ENCODE measurements around the gene DAAM1.

DAAM1 gene

DNA sequence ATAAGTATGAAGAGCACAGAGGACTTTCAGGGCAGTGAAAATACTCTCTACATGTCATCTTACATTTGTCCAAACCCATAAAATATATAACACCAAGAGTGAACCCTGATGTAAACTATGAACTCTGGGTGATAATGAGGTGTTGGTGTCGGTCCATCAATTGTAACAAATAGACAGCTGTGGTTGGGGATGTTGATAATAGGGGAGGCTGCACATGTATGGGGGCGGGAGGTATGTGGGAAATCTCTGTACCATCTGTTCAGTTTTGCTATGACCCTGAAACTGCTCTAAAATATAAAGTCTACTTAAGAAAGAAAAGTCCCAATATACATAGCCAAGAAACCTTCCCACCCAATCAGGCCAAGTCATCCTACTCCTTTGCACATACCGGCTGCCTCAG lies 188.2 kb downstream of the DAAM1 start:
- DNase-seq: peak; percentile 10

DNA sequence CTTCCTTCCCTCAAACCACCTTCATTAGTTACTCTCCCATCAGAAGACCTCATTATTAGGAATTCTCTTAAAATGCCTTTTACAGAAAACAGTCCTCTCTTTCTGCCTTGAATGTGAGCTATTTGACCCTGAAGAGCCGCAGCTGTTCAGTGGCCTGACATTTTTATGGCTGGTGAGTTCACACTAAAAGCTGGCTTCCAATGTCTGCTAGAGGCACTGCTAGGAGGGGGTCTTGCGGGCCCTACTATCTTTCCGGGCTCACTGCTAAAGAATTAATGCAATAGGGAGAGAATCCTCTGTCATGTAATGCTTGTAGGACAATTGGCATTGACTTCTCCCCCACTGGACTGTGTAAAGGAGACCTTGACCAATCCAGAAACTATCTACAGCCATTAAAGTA lies 189.0 kb downstream of the DAAM1 start:
- DNase-seq: no peak

DNA sequence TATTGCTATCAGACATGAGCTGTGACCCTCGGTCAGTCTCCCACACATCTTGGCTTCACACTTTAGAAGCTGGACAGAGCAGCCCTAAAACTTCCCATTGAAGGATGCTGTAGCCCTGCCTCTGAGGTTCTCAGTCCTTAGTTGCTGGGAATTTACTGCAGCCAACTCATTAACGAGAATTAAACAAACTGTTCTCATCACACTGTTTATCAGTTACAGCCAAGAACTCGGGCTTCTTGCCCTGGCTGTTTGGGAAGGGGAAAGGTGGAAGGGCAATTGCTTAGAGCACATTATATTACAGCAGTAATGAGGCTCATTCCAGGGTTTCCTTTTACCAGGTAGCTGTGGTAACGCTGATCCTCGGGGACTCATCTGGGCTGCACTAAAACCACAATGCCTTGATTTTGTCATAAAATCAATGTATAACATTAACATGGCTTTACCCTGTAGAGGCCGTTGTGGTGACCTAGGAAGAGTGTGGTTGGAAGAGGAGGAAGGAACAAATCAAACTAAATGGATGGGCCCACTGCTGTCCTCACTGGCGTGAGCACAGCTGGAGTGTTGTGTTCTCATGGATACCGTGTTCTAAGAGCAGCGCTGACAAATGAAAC lies 189.6 kb downstream of the DAAM1 start:
- DNase-seq: no peak

DNA sequence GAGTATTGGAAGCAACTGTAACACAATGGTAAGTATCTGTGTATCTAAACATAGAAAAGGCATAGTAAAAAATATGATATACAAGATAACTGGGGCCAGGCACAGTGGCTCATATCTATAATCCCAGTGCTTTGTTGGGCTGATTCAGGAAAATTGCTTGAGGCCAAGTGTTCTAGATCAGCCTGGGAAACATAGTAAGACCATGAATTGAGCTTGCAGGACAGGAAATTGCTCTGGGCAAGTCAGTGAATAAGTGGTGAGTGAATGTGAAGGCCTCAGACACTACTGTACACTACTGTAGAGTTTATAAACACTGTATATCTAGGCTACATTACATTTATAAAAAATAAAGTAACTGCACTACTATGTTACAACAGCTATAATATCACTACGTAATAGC lies 201.5 kb downstream of the DAAM1 start:
- no peak for DNase-seq

DNA sequence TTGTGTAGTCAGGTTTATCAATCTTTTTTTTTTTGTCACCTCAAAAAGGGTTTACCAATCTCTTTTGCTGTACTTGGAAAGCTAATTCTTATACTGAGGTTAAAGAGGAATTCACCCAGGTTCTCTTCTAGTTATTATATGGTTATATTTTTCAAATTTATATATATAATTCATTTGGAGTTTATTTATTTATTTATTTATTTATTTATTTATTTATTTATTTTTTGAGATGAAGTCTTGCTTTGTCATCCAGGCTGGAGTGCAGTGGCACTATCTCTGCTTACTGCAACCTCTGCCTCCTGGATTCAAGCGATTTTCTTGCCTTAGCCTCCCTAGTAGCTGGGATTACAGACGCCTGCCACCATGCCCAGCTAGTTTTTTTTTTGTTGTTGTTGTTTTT lies 202.9 kb downstream of the DAAM1 start:
- DNase-seq: no peak

DNA sequence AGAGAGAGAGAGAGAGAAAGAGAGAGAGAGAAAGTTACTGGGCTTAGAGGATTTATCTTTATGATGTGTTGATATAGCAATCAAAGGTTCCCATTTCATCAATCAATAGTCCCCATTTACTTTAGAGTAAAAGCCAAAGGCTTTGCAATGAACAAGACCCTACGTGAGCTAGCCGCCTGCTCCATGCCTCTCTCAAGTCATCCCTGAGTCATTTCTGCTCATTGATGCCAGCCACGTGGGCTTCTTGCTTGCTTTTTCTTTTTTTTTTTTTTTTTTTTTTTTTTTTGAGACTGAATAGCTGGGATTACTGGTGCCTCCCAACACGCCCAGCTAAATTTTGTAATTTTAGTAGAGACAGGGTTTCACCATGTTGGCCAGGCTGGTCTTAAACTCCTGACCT lies 205.8 kb downstream of the DAAM1 start:
- no peak for DNase-seq

DNA sequence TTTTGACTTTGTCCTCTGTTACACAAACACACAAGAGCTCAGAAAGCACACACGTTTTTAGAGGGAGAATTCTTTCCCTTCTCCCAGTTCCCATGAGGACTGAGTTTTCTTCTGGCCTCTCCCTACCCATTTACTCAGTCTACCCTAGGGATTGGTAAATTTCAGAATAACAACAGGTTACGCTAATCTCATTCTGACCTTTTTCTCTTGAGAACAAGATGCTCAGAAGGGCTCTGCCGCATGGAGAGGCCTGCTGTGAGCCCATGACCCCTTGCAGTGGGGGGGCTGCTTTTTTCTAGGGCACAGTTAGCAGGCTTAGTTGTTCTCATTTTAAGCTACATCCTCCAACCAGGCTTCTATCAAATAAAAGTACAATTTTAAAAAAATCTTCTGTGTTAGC lies 207.2 kb downstream of the DAAM1 start:
- no peak for DNase-seq

DNA sequence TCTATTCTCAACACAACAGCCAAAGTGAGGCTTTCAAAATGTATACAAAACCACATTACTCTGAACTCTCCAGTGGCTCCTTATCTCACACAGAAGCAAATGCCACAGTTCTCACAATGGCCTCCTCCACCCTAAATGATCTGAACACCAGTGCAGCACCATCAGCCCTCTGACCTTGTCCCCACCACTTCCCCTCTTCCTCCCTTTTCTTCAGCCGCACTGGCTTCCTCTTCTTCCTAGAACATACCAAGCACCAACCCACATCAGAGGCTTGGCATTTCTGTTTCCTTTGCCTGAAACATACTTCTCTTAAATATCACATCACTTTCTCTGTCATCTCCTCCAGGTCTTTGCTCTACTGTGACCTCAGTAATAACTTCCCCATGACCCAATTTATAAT lies 210.4 kb downstream of the DAAM1 start:
- no peak for DNase-seq

DNA sequence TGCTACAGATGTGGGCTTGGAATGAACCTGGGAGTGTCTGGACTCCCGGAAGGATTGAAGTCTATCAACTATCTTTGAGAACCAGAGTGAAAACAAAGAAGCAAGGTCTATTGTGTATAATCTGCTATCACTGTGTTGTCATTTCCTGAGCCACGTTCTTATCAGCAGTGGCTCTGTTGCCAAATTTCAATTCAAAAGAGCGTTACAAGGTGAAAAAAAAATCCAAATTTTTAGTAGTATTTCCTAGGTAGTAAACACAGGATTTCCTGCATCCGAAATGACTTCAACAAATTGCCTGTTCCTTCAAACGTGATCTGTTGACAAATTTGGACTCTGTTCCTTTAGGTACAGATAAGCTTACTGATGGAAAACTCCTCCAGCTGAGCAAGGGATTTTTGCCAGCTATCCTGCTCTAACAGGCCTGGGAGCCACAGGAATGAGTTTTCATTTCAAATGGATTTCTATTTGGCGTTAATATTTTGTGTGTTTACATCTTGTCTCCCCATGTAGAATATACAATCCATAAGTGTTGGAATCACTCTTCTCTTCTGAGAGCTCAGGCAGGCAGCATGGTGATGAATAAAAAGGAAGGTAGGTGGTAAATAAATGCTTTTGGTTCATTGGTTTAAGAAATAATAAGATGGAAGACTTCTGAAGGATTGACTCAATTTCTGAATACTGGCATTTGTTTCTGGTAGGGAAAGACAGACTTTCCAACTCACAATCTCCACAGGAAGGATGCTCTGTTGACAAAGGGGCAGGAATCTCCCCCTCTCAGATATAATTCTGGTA lies 218.2 kb downstream of the DAAM1 start:
- no peak for DNase-seq

DNA sequence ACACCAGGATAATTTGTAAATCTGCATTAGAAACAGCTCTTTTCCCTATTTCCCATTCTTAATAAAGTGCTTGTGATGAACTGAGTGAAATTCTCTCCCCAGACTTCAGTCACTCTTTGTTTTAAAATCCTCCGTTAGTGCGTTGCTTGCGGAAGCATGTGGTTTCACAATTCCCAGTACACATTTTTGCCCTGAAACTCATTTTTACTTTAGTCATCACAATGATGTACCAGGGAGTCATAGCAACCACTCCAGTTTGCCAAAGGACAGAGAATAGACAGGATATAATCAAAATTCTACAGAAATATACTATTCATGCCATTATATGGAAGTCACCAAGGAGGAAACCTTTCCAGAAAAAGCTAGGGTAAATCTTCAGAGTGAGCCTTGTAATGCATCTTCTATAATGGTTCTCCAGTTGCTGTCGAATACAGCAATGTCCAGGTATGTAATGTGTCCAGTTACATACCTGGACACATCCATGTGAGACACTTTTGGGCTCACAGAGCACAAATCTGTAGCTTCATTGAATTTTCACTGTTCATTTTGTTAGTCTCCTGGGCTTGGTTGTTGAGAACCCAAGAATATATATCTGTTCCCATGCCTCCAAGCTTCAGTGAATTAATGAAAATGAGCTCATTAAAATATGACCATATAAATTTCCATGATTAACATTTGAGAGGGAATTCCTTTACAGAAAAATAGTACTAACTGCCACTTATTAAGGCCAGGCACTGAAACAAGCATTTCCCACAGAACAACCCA lies 219.0 kb downstream of the DAAM1 start:
- no peak for DNase-seq

DNA sequence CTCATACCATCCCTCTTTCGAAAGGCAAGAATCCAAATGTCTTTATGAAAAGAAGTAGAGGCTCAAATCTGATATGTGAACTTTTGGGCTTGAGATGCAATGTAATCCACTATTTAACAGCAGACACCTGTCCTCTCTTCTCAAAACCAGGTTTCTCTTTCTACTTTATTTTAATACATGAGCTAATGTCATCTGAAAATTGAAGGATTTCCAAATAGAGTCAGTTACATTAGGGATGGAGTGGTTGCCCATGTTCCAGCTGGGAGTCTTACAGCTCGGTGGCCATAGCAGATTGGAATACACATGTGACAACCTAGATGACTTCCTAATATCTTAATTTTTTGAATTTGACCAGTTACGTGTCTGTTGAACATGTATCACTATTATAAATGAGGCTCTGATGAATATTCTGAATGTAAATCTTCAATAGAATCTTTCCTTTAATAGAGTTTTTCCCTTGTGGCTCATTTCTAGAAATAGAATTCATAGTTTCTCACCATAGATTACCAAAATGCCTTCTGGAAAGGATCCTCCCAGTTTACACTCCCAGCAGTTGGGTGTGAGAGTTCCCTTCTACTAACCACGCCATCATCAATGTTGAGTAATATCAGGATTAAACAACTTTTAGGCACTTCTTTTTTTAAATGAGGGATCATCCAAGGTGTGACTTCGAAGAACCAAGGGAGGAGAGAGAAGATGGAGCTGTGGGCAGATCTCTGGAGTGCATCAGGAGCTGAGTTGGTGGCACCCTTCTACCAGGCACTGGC lies 227.6 kb downstream of the DAAM1 start:
- no peak for DNase-seq

DNA sequence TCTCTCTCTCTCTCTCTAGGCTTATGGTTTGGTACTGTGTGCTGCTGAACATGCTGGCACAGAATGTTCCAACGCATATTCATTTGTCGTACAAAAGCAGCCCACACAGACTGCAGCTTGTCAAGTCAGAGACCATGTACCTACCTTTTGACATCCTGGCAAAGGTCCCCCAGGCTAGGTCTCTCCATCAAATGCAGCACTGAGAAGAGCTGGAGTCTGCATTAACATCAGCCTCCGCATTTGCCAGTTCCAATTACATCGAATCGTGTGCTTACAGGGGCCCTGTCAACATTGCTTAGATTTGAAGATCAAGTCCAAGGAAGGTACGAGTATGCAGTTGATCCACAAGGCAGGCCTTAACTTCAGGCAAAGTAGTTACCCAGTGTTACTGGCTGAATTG lies 228.8 kb downstream of the DAAM1 start:
- no peak for DNase-seq

DNA sequence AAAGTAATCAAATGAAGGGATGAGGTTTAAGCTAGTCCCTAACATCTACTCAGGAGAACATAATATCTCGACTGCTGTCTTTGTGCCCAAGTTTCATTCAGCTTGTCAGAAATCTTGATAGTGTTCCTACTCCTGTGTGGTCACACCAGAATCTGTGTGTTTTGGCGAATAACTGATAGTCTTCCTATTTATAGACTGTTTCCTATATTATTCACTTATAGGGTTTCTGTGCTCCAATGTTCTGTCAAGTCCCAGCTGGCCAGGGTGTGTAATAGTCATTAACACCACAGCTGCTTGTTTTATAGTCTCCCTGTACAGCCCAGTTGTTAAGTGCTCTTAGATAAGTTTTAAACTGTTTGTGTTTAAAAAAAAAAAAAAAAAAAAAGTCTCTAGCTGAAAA lies 230.8 kb downstream of the DAAM1 start:
- DNase-seq: no peak
